Activated CD8-positive, alpha-beta memory T cell treated with anti-CD3 and anti-CD28 coated beads, Interleukin-2, amount 50 U/mL, for 24 hours (primary cell): Measurements from ENCODE around the gene ANKRD11.
"Not testable (repeated sequence)": the region's sequence is repeated elsewhere in the genome, so short reads cannot be mapped to it uniquely, and the experiment has no call there.

Source experiments
- DNase-seq: peaks from one replicate; pipeline ENCODE4 v3.0.0-alpha.2; 2020; ENCODE audit errors: extremely low read depth

Gene ANKRD11

DNA sequence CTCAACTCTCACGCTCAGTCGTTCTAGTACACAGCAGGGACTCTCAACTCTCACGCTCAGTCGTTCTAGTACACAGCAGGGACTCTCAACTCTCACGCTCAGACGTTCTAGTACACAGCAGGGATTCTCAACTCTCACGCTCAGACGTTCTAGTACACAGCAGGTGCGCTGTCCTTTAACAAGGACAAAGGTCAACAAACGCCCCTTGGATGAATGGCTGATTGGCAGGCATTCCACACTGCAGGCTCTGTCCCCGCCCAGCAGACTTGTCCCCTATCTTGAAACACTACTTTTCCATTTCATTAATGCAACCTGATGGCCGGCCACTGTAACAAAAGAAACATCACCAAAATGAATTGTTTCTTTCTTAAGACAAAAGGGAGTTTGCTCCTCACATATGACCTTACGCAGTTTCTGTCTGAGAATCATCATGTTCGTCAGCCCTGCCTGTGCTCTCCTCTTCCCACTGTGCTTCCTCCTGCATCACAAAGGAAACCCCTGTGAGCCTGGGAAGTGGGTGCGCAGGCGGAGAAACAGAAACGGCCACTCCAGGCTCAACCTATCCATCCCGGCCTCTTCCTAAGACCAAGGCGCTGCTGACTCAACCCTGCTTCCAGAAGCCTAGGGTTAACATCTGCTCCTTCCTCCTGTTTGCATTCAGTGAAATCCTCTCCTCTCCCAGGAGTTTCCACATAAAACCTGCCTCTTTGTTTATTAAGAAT, 59.8 kb downstream of the ANKRD11 start:
- no peak for DNase-seq

DNA sequence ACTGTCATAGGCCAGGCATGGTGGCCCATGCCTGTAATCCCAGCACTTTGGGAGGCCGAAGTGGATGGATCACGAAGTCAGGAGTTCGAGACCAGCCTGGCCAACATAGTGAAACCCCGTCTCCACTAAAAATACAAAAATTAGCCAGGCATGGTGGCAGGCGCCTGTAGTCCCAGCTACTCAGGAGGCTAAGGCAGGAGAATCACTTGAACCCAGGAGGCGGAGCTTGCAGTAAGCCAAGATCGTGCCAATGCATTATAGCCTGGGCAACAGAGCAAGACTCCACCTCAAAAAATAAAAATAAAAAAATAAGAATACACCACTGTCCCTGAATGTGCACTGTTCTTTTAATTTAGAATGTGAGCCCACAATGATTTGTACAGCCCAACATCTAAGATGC, 61.8 kb downstream of the ANKRD11 start:
- DNase-seq: not testable (repeated sequence)

DNA sequence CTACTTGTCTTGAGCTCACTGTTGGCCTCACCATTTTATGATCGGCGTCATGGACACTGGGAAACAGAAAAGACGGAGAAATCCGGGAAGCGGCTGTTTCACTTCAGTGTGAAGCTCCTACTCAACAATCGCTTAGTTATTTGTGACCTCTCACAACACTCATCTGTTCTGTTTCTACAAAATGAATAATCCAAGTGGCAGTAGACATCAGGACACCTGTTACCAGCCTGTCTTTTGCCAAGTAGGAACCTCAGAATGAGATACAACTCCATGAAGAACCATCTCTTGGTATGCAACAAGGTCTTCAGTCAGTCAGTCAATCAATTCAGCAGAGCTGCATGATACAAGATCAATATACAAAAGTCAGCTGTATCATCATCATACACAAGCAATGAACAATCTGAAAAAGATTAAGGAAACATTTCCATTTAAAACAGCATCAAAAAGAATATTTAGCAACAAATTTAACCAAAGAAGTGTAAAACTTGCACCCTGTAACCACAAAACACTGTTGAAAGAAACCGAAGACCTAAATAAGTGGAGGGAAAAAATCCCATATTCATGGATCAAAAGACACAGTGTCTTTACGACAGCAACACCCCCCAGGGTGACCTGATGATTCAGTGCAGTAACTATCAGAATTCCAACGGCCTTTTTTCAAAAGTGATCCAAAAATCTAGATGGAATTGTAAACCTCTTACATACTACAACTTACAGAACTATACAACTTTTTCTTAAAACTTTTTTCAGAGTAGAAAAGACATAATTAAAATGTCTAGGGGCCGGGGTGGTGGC, 63.4 kb downstream of the ANKRD11 start:
- DNase-seq: no peak

DNA sequence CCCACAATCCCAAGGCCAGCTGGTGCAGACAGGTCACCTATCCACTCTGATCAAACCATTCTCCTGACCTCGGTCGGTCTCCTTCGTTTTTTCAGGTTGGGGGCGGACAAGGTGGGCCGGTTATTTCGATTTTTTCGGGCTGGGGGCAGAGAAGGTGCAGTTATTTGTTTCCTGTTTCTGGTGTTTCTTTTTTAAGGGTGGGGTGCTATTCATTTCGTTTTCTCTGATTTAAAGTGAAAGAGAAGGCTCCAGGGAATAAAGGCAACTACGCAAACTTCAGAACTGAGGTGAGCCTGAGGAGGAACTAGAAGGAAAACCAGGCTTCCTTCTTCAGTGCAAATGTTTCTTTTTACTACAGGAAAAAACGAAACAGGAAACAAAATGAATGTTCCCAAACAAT, 64.8 kb downstream of the ANKRD11 start:
- no peak for DNase-seq

DNA sequence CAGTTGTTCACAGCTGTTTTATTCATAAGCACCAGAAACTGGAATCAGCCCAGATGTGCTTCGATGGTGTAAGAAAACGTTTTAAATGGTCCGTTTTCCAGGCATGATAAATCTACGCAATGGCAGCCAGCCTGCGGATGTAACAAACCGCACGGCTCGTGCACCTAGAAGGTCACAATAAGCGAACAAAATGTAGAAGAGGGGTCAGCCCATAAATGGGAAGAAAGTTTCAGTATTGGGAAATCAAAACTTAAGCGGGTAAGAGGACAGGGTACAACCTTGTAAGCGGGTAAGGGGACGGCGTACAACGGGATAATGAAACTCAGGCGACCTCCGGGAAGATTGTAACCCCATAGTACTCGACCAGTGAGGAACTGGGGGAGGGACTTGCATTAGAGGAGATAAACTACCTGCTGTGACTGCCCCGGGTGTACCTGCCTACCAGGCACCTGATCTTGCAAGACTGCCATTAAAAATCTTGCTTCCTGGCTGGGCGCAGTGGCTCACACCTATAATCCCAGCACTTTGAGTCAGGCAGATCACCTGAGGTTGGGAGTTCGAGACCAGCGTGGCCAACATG, 66.6 kb downstream of the ANKRD11 start:
- no peak for DNase-seq

DNA sequence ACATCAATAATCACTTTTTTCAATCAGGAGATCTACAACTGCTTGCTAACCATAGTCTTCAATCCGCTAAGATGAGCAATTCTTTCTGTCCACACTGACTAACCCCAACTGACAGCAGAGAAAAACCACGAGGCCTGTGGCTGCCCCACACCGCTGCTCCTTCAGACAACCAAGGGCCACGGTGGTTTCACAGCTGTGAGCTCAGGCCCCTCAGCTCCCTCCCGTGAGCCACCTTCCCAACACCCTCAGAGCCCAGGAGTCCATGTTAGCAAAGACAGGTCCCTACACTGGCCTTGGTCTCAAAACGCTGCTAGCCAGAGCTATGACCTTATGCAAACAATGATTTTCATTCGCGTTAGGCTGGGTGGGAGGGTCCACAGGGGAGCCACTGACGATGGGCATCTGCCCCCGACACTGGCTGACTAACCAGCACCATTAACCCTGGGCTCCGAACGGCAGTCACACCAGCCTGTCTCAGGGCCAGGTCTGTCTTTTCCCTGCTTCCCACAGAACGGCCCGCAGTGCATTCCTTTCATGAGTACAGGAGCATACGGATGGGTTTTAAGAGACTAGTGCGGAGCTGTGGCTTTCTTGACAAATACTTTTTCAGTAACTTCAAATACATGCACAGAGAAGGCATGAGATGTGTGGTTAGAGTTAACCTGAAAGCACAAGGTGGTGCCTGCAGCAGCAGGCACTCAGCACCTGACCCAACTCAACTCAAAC, 67.3 kb downstream of the ANKRD11 start:
- no peak for DNase-seq

DNA sequence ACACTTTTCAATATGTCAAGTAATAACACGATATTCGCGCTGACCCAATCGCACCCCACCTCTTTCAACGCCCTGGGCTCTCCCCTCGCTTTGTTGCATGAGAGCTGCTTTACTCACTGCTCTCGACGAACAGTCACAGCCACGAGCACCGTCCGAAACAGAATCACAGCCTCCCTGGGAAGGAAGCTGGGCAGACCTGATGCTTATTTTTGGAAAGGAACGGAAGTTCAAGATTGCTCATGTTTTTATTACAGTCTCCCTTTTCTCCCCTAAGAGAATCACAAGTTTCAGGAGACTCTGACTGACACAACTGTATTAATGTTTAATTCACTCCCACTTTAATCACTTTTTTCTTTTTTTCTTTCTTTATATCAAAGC, 67.8 kb downstream of the ANKRD11 start:
- no peak for DNase-seq

DNA sequence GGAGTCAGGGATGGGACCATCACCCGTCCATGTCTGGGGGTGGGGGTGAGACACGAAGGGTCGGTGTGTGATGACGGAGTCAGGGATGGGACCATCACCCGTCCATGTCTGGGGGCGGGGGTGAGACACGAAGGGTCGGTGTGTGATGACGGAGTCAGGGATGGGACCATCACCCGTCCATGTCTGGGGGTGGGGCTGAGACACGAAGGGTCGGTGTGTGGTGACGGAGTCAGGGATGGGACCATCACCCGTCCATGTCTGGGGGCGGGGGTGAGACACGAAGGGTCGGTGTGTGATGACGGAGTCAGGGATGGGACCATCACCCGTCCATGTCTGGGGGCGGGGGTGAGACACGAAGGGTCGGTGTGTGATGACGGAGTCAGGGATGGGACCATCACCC, 69.1 kb downstream of the ANKRD11 start:
- not testable (repeated sequence) for DNase-seq

DNA sequence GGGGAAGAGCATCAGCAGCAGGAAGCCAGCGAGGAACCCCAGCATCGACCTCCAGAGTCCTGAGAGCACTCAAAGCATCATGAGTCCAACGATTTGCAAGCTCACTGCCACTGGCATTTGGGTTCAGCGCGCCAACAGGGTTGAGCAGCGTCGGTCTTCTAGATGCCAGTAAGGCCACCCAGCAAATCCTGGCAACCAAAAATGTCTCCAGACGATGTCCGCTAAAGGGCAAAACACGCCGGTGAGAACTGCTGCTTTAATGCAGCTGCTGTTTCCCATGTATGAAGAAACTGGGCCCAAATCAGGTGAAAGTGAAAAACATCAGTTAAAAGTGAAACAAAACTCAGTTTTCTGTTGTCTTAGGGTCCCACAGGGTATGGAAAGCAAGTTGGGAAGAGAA, 70.2 kb downstream of the ANKRD11 start:
- no peak for DNase-seq

DNA sequence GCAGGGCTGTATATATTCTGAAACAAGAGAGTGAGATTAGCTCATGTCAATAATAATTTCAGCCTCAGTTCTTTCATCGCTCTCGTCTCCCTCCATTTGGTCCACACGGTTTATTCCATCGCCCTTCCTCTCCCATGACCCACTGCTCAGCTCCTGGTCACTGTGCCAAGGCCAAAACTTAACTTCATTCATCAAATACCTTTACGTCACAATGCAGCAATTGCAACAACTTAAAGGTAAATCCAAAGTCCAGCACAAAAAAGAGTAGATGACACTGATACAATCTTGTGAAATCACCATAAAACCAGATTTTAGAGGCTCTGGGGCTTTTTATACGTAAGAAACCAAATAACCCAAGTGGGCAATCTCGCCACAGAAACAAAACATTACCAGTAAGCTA, 72.0 kb downstream of the ANKRD11 start:
- DNase-seq: no peak

DNA sequence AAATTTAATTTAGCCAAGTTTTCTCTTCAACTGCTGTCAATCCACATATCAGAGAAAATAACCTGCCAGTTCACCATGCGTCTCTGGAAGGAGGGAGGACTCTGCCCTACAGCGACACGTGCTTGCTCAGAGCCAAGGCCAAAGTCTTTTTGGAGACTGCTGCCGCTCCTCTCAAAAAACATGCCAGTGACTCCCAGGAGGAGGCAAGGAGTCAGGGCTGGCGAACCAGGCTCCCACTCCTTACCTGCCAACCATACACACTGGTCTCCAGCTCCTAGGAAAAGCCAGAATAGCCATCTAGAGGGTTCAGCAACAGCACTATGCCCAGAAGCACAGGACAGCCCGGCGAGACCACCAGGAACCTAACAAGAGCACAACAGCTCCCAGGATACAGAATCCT, 73.0 kb downstream of the ANKRD11 start:
- no peak for DNase-seq

DNA sequence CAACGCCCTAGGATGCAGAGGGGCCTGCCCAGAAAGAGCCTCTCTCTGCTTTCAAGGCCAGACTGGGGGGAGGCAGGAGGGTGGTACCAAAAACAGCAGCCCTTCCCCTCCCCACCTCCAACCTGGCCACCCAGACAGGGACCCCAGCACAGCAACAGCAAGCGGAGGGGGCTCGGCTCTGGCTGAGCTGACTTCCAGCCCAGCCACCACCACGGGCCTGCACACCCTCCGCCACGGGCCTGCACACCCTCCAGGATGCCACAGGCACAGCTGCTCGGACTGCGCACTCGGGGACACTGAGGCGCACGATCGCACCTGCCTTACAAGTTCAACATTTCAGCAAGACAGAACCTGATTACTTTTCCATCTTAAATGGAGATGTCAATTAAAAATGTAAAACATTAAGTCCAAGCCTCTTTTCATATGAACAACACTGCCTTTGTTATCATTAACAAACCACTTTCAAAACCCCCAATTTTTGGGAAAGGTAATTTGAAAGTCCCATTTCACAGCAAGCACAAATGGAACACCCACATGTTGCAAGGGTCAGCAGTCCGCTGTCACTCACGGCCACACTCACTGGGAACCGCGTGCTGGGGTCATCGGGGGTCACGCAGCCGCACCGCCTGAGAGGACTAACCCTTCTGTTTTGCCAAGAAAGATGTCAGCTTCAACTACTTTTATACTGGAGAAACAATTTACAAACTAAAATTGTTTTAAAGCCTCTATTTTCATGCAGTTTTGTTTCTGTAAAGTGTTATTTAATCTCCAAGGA, 76.4 kb downstream of the ANKRD11 start:
- DNase-seq: no peak

DNA sequence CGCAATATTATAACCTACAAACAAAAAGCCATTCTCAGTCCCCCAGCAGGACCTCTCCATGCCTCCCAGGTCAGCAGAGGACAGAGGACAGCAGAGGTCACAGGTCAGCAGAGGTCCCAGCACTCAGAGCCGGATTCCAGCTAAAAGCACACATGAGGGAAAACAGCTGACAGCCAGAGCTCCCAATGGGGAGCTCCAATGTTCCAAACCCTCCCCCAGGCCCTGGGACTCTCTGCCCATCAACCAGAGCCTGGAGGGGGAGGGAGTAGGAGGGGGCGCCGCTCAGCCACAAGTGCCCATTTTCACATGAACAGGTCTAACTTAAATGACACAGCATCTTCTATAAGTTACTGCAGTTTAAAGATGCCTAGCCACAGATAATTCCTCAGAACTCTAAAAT, 77.5 kb downstream of the ANKRD11 start:
- DNase-seq: no peak

DNA sequence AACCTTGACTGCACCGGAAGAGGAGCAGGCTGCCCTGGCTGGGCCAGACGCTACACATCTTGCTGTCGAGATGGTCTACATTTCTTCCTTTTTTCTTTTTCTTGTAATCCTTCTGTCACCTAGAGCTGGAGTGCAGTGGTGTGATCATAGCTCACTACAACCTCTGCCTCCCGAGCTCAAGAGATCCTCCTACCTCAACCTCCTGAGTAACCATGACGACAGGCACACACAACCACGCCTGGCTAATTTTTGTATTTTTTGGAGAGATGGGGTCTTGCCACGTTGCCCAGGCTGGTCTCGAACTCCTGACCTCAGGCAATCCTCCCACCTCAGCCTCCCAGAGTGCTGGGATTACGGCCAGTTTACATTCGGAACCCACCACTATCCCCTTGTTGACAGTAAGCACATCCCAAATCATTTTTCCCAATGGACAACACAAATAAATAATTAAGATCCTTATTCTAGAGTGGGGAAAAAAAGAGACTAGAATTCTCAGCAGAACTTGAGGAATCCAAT, 79.0 kb downstream of the ANKRD11 start:
- DNase-seq: no peak

DNA sequence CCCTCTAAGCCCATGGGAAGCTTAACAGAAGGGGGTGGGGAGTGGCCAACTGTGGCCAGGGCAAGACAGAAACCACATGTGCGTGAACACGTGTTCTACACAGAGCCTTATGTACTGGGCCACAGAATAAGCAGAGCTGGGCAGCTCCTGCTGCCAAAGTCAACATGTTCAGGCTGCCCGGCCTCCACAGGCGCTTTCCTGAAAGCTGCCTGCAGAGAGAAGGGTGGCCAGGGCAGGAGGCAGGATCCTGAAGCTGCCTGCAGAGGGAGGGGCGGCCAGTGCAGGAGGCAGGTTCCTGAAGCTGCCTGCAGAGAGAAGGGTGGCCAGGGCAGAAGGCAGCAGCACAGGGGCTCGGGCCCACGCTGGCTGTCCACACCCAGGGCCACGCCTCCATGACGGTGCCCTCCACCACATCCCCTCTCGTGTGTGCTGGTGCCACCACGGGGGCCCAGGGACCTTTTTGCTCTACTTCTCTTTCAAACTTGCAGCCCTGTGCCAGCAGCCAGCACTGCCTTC, 79.5 kb downstream of the ANKRD11 start:
- DNase-seq: no peak

DNA sequence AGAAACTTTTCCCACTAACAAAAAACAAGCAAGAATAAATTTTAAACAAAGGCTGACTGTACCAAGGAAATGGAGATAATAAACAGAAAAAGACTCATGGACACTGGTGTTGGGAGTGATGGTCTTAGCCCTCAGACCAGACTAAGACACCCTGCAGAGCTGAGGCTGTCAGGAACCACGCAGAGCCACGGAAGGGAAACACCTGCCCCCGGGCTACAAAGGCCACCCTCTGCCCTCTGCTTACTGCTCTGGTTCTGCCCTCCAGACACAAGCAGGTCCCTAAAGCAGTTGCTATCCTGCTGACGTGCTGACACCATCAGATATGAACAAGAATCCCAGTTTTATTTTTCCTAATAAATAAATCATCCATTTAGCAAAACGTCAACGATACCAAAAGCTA, 80.0 kb downstream of the ANKRD11 start:
- DNase-seq: no peak

DNA sequence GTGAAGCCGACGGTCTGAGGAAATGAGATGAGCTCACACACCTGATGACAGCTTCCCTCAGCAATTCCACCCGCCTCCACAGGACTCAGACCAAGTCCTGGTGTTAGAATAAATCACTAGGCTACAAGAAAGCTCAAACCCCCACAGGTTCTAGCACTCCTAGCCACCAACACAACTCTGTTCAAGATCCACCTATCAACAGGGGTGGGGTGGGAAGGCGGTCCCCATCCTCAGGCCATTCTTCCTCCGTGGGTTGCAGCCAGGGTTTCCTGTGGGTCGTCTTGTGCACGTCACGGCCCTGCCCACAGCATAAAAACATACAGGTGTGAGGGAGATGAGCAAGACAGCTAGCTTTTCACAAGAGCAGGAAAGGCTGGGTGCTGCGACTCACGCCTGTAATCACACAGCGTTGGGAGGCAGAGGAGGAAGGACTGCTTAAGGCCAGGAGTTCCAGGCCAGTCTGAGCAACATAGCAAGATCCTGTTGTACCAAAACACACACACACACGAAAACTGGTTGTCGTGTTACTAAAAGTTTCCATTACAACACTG, 81.1 kb downstream of the ANKRD11 start:
- no peak for DNase-seq

DNA sequence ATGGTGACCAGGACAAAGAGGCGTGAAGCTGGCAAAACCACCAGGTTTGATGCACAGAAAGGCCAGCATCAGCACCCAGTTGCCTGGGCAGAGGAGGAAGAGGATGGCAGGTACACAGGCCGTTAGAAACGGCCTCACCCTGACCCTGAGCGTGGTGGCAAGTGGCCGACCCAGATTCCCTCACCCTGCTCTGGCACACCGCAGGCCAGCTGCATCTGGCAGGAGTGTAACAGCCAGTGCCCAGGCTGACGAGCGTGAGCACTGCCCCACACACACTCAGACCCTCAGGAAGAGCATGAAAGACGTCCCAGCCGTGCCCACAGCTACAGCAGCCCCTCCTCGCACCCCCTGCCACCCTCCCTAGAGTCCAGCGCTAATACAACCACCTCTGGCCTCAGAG, 82.0 kb downstream of the ANKRD11 start:
- DNase-seq: no peak

DNA sequence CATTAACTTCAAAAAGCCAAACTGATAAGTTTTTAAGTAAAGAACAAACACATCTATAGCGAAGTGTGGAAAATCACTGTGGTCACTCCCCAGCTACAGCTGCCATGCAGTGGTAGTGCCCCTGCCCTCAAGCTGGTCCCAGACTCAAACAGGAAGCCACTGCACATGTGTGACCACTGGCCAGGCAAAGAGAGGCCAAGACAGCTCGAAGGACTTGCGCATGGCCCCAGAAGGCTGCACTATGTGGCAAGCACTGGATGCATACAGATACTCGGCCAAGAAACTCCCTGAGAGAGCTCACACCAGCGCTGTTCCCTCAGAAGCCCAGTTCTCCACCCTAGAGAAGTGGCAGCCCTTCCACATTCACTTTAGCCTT, 82.4 kb downstream of the ANKRD11 start:
- no peak for DNase-seq

DNA sequence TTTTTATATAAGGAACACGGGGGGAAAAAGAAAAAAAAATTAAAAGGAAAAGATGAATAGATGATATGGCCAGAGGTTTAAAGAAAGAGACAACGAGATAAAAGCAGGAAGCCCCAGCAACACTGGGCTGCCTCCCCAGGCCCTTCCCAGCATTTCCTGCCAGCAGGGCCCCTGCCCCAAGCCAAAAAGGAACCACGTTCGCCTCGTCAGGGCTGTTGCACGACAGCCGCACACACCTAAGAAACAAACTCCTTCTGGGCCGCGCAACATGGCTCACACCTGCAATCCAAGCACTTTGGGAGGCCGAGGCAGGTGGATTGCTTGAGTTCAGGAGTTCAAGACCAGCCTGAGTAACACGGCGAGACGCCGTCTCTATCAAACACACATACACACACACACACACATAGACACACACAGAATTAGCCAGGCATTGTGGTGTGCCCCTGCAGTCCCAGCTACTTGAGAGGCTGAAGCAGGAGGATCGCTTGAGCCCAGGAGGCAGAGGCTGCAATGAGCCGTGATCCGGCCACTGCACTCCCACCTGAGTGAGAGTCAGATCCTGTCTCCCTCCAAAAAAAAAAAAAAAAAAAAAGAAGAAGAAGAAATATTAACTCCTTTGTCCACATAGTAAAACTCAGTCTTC, 83.0 kb downstream of the ANKRD11 start:
- DNase-seq: no peak
